GM21528 (cell line): Measurements from ENCODE around the gene PHLDB2.
A peak's percentile ranks its signal among the peaks of the same experiment; 100 is the strongest.

Experiments used
- ATAC-seq: cut with Tn5 transposase; IDR thresholded peaks from one replicate; pipeline ENCODE4 v1.9.1; 2021; ENCODE audit warnings: mild to moderate bottlenecking, moderate library complexity; ENCODE audit not compliant: unreplicated experiment, low FRiP score

PHLDB2 gene

GRCh38 chr3:112011376-112011940, 152.4 kb downstream of the PHLDB2 start:
- ATAC-seq = no peak

- no peak for ATAC-seq
These were observed 153.3 kb downstream of the PHLDB2 start for GRCh38 chr3:112012205-112012992.

GRCh38 chr3:112013058-112013783, 154.2 kb downstream of the PHLDB2 start:
- peak; percentile 93 for ATAC-seq

GRCh38 chr3:112013784-112014143, 154.7 kb downstream of the PHLDB2 start:
- peak; percentile 35 for ATAC-seq

- ATAC-seq = no peak
These were observed 158.0 kb downstream of the PHLDB2 start for GRCh38 chr3:112017091-112017490.

GRCh38 chr3:112018712-112019111, 159.6 kb downstream of the PHLDB2 start:
- no peak for ATAC-seq

- no peak for ATAC-seq
These were observed 160.7 kb downstream of the PHLDB2 start for GRCh38 chr3:112019716-112020115.

- no peak for ATAC-seq
These were observed 161.6 kb downstream of the PHLDB2 start for GRCh38 chr3:112020674-112021085.
